GM08714 (cell line): ENCODE measurements around the gene SUFU.

ENCODE experiments used
- H3K4me3 ChIP-seq: fragments of 200-500 bp; sonication (Bioruptor generic); 2 replicates; pipeline ENCODE4 v1.5.1; 2014; ENCODE audit warnings: mild to moderate bottlenecking, low read length, inconsistent platforms
- ZNF274 ChIP-seq: IDR thresholded peaks from 2 replicates; pipeline ENCODE4 v1.6.1; 2012; ENCODE audit warnings: mild to moderate bottlenecking, low read depth, low read length

The SUFU gene

DNA sequence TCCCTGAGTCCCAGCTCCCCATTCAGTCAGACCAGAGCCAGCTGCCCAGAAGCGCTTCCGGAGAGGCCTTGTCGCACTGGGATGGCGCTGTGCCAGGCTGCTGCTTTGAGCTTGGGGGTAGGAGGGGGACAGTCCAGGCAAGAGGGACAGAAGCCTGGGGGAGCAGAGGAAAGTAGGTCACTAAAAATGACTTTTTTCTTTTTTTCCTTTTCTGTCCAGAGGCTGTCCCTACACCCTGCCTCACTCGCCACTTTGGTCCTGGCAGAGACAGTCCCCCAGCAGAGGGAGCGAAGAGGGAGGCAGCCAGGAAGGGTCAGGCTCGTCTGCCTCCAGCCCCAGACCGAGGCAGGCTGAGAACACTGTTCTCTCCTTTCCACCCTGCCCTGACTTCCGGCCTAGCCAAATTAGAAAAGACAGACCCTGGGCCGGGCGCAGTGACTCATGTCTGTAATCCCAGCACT lies 124.7 kb downstream of the SUFU start:
- no peak for TF ChIP-seq ZNF274

DNA sequence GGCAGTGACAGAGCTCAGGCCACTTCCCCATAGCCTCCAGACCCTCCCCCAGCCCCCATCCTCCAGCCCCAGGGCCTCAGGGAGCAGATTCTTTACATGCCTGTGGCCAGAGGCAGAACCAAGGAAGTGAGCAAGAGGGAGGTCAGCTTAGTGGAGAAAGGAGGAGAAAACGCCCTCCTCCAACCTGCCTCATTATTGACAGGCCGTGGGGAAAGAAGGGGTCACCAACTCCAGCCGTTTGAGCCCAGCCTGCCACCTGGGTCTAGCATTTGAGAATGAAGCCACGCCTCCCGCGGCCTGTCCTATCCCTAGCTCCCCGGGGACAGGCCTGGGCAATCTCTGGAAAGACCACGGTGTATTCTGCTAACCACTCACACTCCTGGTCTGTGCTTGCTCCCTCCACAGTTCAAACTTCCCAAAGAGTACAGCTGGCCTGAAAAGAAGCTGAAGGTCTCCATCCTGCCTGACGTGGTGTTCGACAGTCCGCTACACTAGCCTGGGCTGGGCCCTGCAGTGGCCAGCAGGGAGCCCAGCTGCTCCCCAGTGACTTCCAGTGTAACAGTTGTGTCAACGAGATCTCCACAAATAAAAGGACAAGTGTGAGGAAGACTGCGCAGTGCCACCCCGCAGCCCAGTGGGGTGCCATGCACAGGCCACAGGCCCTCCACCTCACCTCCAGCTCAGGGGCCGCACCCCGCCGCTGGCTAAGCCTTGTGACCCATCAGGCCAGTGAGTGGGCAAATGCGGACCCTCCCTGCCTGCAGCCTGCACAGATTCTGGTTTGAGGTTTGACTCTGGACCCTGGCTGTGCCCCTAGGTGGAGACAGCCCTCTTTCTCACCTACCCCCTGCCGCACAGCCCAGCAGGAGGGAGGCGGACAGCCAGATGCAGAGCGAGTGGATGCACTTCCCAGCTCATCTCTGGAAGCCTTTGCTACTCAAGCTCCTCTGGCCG lies 126.2 kb downstream of the SUFU start:
- no peak for TF ChIP-seq ZNF274
- H3K4me3 ChIP-seq = no peak overlapping the region

More for the DNA sequence above, 124.7 kb downstream of the SUFU start:
- no peak overlapping the region for H3K4me3 ChIP-seq

DNA sequence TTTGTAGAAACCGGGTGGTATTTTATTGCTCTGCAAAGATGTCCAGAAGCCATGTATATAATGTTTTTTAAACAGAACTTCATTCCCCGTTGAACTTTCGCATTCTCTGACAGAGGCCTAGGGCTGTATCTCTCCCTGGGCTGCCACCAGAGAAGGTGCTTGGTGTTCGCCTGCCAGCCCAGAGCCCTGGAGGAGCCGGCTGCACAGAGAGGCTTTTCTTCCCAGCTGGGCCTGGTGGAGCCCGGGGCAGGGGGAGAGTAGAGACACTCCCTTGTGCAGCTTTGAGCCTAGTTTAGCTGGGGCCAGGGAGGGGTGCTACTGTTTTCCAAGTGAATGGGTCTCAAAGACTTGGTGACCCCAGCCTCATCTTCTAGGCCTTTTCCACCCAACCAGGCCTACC lies 126.9 kb downstream of the SUFU start:
- no peak for TF ChIP-seq ZNF274
- no peak overlapping the region for H3K4me3 ChIP-seq

DNA sequence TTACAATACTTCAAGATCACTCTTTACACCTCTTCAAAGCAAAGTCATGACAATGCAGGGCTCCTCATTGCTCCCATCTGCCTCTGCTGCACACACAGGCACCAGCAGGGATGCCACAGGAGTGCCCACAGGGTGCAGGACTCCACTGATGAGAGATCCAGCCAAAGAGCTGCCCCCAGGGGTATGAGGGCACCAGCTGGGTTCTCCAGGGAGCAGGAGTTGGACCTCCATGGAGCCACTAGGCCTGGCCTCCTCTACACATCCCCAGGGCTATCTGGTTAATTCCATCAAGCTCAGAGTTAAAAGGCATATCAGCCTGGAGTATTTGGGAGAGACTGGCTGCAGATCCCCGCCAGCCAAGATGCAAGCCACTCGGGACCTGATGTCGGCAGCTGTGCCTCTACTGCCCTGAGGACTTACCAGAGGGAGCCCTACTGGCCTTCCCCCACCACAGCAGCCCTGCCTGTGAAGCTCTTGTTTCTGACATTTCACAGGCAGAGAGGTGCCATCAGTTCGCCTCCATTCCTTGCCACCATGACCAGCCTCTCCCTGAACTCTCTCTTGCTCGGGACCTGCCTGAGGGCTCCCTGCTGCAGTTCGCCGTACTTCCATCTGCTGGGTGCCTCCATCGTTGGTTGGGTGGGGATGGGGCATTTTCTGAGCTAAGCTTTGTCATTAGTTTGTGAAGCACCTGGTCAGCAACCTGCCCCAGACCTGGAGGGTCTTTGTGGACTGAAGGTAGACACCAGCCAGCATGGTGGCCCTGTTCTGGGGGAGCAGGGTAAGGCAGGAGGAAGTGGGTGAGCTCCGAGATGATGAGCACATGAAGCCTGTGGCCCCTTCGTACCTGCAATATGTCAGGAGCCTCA lies 128.0 kb downstream of the SUFU start:
- H3K4me3 ChIP-seq = no peak overlapping the region
- TF ChIP-seq ZNF274 = no peak

DNA sequence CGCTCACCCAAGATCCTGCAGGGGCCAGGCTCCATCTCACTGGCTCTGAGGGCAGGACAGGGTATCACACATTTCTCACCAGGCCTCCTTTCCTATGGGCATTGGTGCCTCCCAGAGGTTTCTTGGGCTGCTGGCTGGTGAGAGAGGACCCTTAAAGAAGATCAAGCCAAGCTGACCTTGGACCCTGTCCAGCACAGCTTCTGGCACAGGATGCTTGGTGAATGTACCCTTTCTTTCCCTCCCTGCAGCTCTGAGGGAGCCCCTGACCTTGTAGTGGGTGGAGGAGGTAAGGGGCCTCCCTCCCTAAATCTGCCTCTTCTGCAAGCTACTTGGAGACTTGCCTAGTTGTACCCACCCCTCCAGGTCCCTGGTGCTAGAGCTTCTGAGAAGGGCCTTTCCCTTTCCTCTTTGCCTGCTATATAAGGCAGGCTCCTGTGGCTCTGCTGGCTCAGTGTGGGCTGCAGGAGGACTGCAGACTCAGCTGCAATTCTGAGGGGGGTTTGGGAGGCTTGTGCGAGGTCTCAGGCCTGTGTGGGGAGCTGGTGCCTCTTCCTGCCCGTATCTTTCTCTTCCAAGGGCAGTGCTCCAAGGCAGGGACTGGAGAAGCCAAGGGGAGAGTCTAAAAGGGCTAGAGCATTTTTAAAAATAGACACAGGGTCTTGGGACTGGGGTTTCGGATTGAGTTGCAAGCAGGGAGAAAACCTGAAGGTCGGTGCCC lies 128.8 kb downstream of the SUFU start:
- TF ChIP-seq ZNF274 = no peak
- H3K4me3 ChIP-seq = no peak overlapping the region

- H3K4me3 ChIP-seq = no peak overlapping the region
- TF ChIP-seq ZNF274 = no peak
These were observed 129.5 kb downstream of the SUFU start for GRCh38 chr10:102633287-102633686.

DNA sequence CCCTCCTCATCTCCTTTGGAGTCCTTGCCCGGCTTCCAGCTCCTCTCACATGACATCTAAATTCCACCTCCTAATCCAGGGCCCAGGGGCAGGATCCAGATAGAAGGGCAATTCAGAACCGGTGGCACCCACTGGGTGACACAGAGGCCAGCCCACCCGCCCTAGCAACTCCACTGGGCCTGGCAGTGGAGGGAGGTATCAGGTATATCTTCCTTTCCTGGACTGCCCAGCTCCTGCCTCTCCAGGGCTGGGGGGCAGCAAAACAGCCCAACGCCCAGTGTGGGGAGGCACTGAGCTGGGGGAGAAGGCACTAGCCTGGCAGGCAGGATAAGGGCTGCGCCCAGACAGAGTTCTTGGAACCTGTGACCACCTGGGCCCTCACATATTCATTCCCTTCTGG lies 130.1 kb downstream of the SUFU start:
- H3K4me3 ChIP-seq = no peak overlapping the region
- TF ChIP-seq ZNF274 = no peak

DNA sequence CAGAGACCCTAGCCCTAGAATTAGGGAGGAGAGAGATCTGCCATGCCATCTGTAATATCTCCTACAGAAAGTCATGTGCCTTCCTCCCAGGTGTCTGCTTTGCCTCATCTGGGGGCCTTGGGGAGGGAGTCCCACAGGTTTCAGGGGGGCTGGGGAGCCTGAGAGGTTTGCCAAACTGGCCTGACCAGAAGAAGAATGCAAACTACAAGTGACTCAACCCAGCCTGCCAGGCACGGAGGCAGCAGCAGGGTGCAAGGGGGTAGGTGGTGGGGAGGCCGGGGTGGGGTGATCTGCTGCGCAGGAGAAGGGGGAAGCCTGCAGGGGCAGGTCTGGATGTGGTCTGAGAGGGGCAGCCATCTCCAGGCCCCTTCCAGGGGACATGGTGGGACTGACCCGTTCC lies 130.9 kb downstream of the SUFU start:
- no peak overlapping the region for H3K4me3 ChIP-seq
- TF ChIP-seq ZNF274 = no peak

GRCh38 chr10:102635377-102635776 lies 131.6 kb downstream of the SUFU start:
- no peak for TF ChIP-seq ZNF274

GRCh38 chr10:102639537-102639936 lies 135.8 kb downstream of the SUFU start:
- no peak overlapping the region for H3K4me3 ChIP-seq
- no peak for TF ChIP-seq ZNF274

More at GRCh38 chr10:102635377-102635776, 131.6 kb downstream of the SUFU start:
- H3K4me3 ChIP-seq = no peak overlapping the region

GRCh38 chr10:102641402-102641801 lies 137.6 kb downstream of the SUFU start:
- TF ChIP-seq ZNF274 = no peak
- peak overlapping the region; percentile 61 for H3K4me3 ChIP-seq

DNA sequence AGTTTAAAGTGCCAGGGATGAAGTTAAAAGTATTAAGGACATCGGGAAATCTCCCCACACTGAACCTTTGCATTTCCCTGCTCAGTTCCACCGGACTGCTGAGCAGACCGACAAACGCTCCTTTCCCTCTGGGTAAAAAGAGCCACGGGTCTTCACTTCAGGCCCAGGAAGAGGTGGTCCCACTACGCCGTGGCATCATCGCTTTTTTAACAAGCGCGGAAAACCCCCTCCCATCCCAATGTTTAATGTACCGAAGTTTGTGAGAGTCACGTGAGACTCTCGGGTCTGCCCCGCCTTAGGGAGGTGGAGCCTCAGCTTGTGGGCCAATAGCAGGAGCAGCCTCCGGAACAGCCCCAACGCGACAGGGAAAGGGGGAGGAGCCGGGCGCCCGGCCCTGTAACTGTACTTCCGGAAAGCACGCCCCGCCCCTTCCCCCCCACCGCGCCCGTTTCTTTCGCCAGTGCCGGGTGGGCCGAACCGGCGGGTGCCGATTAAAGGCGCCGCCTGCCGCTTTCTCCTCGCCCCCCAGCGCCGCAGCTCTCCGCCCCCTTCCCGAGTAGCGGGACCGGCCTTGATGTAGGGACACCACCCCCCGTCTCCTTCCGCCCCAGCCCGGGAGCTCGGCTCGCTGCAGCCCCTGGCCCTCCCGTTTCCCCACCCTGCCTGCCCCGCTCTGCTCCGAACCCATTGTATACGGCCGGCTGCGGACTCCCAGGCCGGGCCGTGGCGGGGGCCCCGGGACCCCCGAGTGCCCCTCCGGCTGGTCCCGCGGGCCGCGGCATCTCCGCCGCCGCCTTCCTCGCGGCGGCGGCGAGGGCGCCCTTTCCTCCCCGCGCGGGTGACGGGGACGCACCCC lies 138.3 kb downstream of the SUFU start:
- H3K4me3 ChIP-seq = peak overlapping the region; percentile 68
- no peak for TF ChIP-seq ZNF274

- peak overlapping the region; percentile 68 for H3K4me3 ChIP-seq
- TF ChIP-seq ZNF274 = no peak
These were observed 139.1 kb downstream of the SUFU start for GRCh38 chr10:102642736-102643335.
